GM15510 (cell line): ENCODE data around the gene BCL2L12.

Source experiments
- POLR2A ChIP-seq: IDR thresholded peaks from 3 replicates; pipeline ENCODE4 v1.6.1; 2011; ENCODE audit warnings: borderline replicate concordance; ENCODE audit not compliant: insufficient read length; ENCODE audit errors: extremely low read depth

The BCL2L12 gene

DNA sequence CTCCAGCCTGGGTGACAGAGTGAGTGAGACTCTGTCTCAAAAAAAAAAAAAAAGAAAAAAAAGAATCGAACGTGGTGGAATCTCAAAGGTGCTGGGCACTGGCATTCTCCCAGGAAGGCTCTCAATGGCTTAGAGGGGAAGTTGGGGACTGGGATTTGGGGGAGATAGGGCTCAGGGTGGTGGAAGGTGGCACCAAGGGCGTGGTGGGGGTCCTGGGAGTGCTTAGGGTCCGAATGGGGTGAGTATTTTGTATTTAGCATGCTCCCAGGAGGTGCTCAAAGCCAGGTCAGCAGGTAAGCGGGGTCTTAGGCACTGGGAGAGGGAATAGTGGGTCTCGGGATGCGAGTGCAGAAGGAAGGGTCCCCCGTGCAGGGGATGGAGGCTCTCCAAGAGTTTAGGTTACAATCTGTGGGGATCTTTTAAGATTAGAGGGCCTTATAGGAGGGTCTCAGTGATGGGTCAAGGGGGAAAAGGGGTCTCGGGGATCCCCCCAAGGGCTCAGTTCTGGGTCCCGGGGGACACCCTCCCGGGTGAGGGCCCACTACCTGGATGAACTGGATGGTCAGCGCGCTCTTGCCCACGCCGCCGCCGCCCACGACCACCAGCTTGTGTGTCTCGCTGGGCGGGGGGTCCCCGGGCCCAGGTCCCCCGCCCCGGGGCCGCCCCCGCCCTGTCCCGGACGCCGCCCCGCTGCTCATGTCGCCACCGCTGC lies 26.2 kb upstream of the BCL2L12 start:
- no peak for TF ChIP-seq POLR2A

- TF ChIP-seq POLR2A, result peak; percentile 81
Observed at GRCh38 chr19:49640113-49640898, 25.4 kb upstream of the BCL2L12 start, which contains the start of gene RRAS. RRAS (minus strand) TSS chr19:49640143; CDS start chr19:49640098, 45 bp downstream.

DNA sequence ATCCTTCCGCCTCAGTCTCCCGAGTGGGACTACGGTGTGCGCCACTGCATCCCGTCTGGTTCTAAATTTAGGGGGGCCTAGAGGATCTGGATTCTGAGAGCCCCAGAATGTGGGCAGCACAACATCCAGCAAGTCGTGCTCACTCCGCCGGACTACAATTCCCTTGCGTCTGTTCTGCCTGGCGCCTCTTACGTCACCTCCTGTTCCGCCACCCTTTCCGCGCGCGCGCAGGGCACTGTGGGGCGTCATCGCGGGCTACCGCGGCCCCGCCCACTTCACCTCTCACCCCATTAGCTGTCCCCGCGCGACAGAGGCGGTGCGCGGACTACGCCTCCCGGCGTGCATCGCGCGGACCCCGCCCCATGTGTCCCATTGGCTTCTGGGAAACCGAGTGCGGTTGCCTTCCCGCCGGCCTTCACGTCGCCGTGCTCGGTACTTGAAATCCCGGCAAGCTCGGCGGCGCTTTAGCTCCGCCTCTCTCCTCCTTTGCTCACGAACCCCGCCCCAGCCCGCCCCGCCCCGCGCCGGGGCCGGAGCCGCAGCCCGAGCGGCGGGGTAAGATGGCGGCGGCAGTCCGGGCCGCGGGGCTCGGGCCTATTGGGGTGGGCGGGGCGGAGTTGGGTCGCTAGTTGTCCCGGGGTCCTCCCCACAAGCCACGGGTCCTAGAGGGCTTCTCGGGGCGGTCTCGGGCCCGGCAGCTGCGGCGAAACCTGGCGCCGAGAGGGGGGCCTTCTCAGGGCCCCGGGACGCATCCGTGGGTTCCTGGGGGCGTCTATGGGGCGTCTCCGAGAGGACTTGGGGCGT lies 23.8 kb upstream of the BCL2L12 start, which contains the start of gene SCAF1:
Gene SCAF1 (plus strand): TSS at position 522 of the 804 bp plus-strand sequence. CDS start 2,818 bp downstream, outside the sequence.
- TF ChIP-seq POLR2A, result peak; percentile 36

GRCh38 chr19:49642492-49643035 lies 23.2 kb upstream of the BCL2L12 start:
- no peak for TF ChIP-seq POLR2A

- TF ChIP-seq POLR2A, result no peak
Observed at GRCh38 chr19:49643466-49643865, 22.3 kb upstream of the BCL2L12 start.

- no peak for TF ChIP-seq POLR2A
Observed at GRCh38 chr19:49645592-49645991, 20.1 kb upstream of the BCL2L12 start.

DNA sequence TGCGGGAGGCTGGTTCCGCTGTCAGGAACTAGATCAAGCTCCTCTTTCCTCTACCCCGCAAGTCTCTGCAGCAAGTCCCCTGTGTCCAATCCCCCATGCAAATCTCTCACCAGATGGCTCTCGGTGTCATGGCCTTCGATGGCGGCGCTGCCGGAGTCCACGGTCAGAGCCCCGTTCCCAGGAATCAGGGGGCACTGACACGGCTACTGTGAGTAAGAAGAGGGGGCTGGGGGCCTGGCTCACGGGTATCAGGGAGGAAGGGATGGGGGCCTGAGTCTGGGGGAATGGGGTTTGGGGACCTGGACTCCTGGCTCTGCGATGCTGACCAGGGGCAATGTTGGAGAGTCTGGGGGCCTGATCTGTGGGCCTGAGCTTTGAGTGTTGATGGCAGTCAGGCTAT lies 19.7 kb upstream of the BCL2L12 start:
- no peak for TF ChIP-seq POLR2A

- no peak for TF ChIP-seq POLR2A
Observed at GRCh38 chr19:49646586-49646985, 19.1 kb upstream of the BCL2L12 start.

DNA sequence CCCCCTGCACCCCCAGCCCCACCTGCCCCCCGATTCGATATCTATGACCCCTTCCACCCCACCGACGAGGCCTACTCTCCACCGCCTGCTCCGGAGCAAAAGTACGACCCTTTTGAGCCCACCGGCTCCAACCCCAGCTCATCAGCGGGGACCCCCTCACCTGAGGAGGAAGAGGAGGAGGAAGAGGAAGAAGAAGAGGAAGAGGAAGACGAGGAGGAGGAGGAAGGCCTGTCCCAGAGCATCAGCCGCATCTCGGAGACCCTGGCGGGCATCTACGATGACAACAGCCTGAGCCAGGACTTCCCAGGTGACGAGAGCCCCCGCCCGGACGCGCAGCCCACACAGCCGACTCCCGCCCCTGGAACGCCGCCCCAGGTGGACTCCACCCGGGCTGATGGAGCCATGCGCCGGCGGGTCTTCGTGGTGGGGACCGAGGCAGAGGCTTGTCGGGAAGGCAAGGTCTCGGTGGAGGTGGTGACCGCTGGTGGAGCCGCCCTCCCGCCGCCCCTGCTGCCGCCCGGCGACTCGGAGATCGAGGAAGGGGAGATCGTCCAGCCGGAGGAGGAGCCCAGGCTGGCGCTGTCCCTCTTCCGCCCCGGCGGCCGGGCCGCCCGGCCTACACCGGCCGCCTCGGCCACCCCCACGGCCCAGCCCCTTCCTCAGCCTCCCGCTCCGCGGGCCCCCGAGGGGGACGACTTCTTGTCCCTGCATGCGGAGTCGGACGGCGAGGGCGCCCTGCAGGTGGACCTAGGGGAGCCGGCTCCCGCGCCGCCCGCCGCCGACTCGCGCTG lies 14.5 kb upstream of the BCL2L12 start:
- TF ChIP-seq POLR2A, result no peak

GRCh38 chr19:49651820-49652550 lies 13.7 kb upstream of the BCL2L12 start:
- no peak for TF ChIP-seq POLR2A

GRCh38 chr19:49652551-49653465 lies 12.9 kb upstream of the BCL2L12 start:
- TF ChIP-seq POLR2A, result no peak

- no peak for TF ChIP-seq POLR2A
Observed at GRCh38 chr19:49653466-49653806, 12.3 kb upstream of the BCL2L12 start.
